CD4-positive, alpha-beta T cell treated with Interferon gamma for 1 hour (primary cell): Measurements from ENCODE around the gene VPS26B.
"Not testable (repeated sequence)": the region's sequence is repeated elsewhere in the genome, so short reads cannot be mapped to it uniquely, and the experiment has no call there.

Source experiments
- DNase-seq: peaks from one replicate; pipeline ENCODE4 v3.0.0-alpha.2; 2020

Gene VPS26B

GRCh38 chr11:134223836-134224709, at the start of gene VPS26B, which contains the start of gene NCAPD3:
VPS26B (plus strand) TSS chr11:134224671; CDS start chr11:134225123, 452 bp downstream.
NCAPD3 (minus strand) TSS chr11:134223967; CDS start chr11:134223926, 41 bp downstream.
- peak; percentile 96 for DNase-seq

DNA sequence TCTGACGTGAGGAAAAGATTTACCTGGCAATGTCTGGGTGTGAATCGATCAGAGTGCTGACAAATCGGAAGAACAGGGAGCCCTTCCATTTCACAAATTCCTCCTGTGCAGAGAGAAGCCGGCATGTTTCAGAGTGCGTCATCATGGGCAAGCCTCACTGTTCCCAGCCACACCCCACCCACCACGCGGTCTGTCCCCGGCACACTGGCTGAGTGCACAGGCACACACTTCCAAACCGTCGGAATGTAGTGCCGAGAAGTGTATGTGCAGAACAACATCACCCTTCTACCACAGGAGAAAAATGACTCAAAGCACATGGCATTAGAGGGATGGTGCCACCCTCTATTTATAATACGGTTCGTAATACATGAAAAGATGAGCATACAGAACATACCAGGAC, 48.2 kb upstream of the VPS26B start:
- no peak for DNase-seq

GRCh38 chr11:134178032-134178674, 46.3 kb upstream of the VPS26B start:
- DNase-seq, result no peak

- no peak for DNase-seq
These were observed 42.8 kb upstream of the VPS26B start for GRCh38 chr11:134181707-134182106.

DNA sequence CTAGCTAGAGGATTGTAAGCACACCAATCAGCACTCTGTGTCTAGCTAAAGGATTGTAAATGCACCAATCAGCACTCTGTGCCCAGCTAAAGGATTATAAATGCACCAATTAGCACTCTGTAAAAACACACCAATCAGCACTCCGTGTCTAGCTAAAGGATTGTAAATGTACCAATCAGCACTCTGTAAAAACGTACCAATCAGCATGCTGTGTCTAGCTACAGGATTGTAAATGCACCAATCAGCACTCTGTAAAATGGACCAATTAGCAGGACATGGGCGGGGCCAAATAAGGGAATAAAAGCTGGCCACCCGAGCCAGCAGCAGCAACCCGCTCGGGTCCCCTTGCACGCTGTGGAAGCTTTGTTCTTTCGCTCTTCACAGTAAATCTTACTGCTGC, 36.4 kb upstream of the VPS26B start:
- not testable (repeated sequence) for DNase-seq

DNA sequence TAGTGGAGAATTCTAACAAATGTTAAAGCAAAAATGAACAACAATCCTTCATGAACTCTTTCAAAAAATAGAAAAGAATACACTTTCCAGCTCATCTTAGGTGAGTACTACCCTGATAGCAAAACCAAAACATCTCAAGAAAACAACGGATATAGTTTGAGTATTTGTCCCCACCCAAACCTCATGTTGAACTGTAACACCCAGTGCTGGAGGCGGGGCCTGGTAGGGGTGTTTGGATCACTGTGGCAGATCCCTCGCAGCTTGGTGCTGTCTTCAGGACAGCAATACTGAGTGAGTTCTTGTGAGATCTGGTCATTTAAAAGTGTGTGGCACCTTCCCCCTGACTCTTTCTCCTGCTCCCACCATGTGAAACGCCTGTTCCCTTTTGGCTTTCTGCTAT, 27.7 kb upstream of the VPS26B start:
- DNase-seq, result no peak

DNA sequence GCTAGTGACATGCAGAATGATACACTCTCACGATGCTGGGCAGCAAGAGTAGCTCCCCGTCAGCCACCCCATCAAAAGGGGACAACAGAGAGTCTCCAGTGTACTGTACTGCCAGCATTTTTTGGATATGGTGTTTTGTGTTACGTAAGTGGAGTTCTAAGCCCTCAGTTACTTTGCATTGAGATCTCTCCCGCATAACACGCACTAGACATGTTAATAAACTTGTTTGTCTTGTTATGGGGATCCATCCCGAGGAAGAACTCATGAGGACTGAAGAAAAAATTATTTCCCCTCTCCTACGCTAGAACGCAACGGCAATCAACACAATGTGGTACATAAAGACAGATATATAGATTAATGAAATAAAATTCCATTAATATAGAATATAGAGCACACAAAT, 24.9 kb upstream of the VPS26B start:
- DNase-seq, result no peak

DNA sequence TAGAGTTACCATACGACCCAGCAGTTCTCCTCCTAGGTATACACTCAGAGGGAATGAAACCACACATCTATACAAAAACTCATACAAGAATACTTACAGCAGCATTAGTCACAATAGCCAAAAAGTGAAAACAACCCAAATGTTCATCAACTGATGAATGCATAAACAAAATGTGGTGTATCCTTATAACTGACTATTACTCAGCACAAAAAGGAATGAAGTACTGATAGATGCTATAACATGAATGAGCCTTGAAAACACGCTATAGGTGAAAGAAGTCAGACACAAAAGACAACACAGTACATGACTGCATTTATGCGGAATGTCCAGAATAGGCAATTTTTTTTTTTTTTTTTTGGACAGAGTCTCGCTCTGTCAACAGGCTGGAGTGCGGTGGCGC, 23.8 kb upstream of the VPS26B start:
- DNase-seq, result no peak

DNA sequence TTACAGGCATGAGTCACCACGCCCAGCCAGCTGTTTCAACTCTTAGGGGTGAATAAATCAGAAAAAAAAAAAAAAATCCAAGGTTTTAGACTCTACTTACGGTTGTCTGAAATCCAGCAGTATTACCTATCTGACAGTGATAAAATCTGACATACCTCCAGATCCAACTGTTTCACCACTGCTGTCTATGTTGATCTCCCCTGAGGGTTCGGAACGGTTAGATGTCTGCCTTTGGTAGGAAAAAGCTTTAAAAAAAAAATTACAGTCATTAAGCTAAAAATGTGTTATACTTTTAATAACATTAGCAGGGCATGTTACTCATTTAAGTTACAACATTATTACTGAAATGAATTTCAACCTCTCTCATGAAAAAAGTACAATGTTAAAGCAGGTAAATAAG, 21.8 kb upstream of the VPS26B start:
- DNase-seq, result no peak

- DNase-seq, result no peak
These were observed 18.7 kb upstream of the VPS26B start for GRCh38 chr11:134205729-134206128.

DNA sequence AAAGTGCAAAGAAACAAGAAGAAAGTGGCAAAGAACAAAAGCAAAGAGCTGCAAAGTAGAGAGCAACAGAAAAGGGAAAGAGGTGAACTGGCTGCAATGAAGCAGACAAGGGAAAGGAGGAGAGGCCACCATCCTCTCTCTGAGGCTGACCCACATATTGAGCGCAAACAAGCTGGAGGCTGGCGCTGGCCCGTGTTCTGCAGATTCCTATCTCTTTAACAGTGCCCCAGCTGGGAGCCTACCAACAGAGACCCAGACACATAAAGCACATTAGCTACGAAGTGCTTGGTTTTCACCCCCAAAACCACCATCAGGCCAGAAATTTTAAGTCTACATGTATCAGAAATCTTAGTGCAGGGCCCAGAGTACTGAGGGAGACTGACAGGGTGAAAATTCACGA, 18.3 kb upstream of the VPS26B start:
- no peak for DNase-seq

- DNase-seq, result peak; percentile 50
These were observed 16.8 kb upstream of the VPS26B start for GRCh38 chr11:134207538-134208239.

GRCh38 chr11:134215836-134216235, 8.6 kb upstream of the VPS26B start:
- no peak for DNase-seq

DNA sequence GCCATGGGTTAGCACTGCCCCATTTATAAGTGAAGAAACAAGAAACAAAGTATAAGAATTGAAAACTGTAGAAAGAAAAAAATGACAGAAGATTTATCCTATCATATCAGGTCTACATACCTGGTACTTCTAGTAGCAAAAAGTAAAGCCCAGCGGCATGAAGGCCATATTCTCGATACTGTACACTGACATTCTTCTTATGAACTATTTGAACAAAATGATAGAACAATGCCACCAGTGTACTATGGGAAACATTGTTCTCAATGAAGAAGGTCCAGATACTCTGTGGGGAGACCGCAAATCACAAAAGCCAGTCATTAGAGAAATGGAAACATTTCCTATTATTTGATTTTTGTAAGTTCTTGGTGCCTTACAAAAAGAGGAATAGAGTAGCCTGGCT, 7.7 kb upstream of the VPS26B start:
- no peak for DNase-seq

DNA sequence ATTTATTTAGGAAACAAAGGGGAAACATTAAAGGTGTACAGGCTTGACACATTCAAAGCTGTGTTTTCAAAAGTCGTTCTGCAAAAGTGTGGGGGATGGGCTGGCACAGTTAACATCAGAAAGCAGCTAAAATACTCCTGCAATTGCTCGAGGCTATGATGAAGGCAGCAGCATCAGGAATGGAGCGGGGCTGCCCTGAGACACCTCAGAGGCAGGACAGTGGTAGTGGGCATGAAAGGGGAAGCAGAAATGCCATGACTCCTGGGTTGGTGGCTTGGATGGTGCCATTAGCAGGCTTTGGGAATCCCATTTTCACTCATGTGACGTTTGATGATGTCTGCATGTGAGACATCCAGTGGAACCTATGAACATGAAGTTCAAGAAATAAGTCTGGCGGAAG, 1.4 kb upstream of the VPS26B start:
- DNase-seq, result no peak

GRCh38 chr11:134224710-134225664, 516 bp downstream of the VPS26B start:
- DNase-seq, result peak; percentile 28

DNA sequence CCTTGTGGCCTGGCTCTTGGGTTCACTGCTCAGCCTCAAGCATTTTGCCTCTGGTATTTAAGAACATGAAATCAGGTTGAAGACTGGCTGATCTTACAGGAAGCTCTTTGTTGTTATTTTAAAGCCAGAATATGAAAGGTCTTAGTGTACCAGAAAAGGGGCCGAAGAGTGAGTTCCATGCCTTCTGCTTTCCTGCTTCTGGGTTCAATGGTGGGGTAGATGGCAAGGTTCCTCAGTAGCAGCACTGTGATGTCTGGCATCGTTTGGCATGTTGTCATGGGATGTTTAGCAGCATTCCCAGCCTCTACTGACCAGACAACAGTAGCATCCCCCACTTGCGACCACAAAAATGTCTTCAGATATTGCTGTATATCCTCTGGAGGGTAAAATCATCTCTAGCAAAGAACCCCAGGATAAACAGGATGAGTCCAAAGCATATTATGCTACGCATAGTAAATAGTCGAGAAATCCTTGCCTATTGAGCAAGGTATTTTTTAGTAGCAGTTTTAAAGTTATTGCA, 2.4 kb downstream of the VPS26B start:
- DNase-seq, result no peak

DNA sequence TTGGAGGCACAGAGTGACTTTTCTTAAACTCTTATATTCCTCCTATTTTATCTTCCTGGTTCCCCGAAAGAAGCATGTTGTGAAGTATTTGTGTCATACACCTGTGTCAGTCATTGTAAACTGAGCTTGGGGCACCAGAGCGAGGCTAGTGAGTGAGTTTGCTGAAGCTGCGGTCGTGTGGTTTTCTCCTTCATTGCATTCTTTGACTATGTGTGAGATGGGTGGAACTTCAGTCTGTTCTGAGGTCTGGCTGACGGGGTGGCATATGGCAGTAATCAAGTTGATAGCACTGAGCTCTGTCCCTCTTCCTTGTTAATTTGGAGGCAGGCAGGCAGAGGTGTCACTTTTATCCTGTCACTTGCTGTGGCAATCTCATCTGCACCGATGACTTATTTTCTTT, 4.2 kb downstream of the VPS26B start:
- DNase-seq, result peak; percentile 42

DNA sequence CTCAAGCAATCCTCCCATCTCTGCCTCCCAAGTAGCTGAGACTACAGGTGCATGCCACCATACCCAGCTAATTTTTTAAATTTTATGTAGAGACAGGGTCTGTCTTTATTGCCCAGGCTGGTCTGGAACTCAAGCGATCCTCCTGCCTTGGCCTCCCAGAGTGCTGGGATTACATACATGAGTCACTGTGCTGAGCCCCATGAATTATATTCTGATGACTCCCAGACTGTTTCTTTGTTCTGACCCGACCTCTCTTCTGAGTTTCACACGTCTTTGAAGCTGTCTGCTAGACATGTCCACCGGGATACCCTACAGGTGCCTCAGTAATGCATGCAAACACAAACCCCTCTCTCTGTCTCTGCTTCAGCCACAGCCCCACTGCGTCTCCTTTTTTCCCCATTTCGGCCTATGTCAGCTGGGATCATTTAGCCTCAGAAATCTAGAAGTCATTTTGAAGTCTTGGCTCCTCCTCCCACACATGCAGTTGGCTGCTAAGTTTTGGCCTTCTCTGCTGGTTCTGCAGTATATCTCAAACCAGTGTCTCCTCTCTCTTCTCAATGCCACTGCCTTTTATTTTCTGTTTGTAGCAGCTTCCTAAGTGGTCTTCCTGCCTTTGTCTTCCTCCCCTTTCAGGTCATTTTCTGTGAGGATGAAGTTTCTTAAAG, 4.8 kb downstream of the VPS26B start:
- no peak for DNase-seq

- DNase-seq, result no peak
These were observed 5.9 kb downstream of the VPS26B start for GRCh38 chr11:134230339-134230738.

GRCh38 chr11:134231958-134232659, 7.6 kb downstream of the VPS26B start:
- DNase-seq, result no peak
